Gastrocnemius medialis (tissue), 4 donors: ENCODE results near the gene CACNB1.

Source experiments
- POLR2A ChIP-seq, 2 donors: fragments of 450-650 bp; IDR thresholded peaks; one replicate each; pipeline ENCODE4 v1.6.1; 2017; ENCODE audit warnings: antibody characterized with exemption in 2 of 2, mild to moderate bottlenecking in 2 of 2, moderate library complexity in 2 of 2
- TF ChIP-seq, protein P1 (sequence below), 5 experiments: fragments of 450-650 bp in 3 of 5; fragments of 200-600 bp in 2 of 5; sonication (generic) in 2 of 5; IDR thresholded peaks in 4 of 5; conservative IDR thresholded peaks in 1 of 5; 1 replicate in 4 of 5; 2 replicates in 1 of 5; pipeline ENCODE4 v1.5.1; 2016 to 2019; ENCODE audit warnings: antibody characterized with exemption in 5 of 5, mild to moderate bottlenecking in 3 of 5, moderate library complexity in 3 of 5

- TF ChIP-seq, protein P1, sequence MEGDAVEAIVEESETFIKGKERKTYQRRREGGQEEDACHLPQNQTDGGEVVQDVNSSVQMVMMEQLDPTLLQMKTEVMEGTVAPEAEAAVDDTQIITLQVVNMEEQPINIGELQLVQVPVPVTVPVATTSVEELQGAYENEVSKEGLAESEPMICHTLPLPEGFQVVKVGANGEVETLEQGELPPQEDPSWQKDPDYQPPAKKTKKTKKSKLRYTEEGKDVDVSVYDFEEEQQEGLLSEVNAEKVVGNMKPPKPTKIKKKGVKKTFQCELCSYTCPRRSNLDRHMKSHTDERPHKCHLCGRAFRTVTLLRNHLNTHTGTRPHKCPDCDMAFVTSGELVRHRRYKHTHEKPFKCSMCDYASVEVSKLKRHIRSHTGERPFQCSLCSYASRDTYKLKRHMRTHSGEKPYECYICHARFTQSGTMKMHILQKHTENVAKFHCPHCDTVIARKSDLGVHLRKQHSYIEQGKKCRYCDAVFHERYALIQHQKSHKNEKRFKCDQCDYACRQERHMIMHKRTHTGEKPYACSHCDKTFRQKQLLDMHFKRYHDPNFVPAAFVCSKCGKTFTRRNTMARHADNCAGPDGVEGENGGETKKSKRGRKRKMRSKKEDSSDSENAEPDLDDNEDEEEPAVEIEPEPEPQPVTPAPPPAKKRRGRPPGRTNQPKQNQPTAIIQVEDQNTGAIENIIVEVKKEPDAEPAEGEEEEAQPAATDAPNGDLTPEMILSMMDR (IDR thresholded peaks at IDR 0.05 in 4 of 5, conservative IDR thresholded peaks at IDR 0.05 in 1 of 5): no peak
- no peak for TF ChIP-seq POLR2A (IDR thresholded peaks at IDR 0.05)
Measured at GRCh38 chr17:39150795-39151149, 46.7 kb downstream of the CACNB1 start.
